Retinal pigment epithelial cell (primary cell): Measurements from ENCODE around the gene AGBL1.

Source experiments
- DNase-seq: peaks from one replicate; pipeline ENCODE4 v3.0.0-alpha.2; 2010; ENCODE audit warnings: low read depth
- H3K4me3 ChIP-seq: 2 replicates; pipeline ENCODE4 v1.5.1; 2011; ENCODE audit warnings: mild to moderate bottlenecking, low read length, control low read depth, moderate library complexity
- CTCF ChIP-seq: conservative IDR thresholded peaks from 2 replicates; pipeline ENCODE4 v1.5.1; 2011; ENCODE audit warnings: low read depth, low read length, control low read depth, inconsistent platforms

The AGBL1 gene

GRCh38 chr15:86969364-86969763 lies 889.7 kb downstream of the AGBL1 start:
- no peak for TF ChIP-seq CTCF
- DNase-seq: no peak
- H3K4me3 ChIP-seq: no peak overlapping the region

GRCh38 chr15:86973284-86973844 lies 893.7 kb downstream of the AGBL1 start:
- DNase-seq: no peak
- no peak overlapping the region for H3K4me3 ChIP-seq
- no peak for TF ChIP-seq CTCF

- TF ChIP-seq CTCF: no peak
- no peak for DNase-seq
- no peak overlapping the region for H3K4me3 ChIP-seq
Observed at GRCh38 chr15:86988033-86988432, 908.4 kb downstream of the AGBL1 start.

- no peak overlapping the region for H3K4me3 ChIP-seq
Observed at GRCh38 chr15:87021751-87022150, 942.1 kb downstream of the AGBL1 start.

GRCh38 chr15:87031540-87032230 lies 952.0 kb downstream of the AGBL1 start:
- no peak for TF ChIP-seq CTCF
- DNase-seq: no peak
- no peak overlapping the region for H3K4me3 ChIP-seq

More at GRCh38 chr15:87021751-87022150, 942.1 kb downstream of the AGBL1 start:
- TF ChIP-seq CTCF: no peak
- no peak for DNase-seq

GRCh38 chr15:87032295-87032694 lies 952.6 kb downstream of the AGBL1 start:
- no peak overlapping the region for H3K4me3 ChIP-seq
- no peak for DNase-seq
- no peak for TF ChIP-seq CTCF

- no peak overlapping the region for H3K4me3 ChIP-seq
- TF ChIP-seq CTCF: peak; percentile 35
- no peak for DNase-seq
Observed at GRCh38 chr15:87033056-87033455, 953.4 kb downstream of the AGBL1 start.
